ENCODE measurements around the gene HAP1.
"Not testable (repeated sequence)": the region's sequence is repeated elsewhere in the genome, so short reads cannot be mapped to it uniquely, and the experiment has no call there.

The HAP1 gene

DNA sequence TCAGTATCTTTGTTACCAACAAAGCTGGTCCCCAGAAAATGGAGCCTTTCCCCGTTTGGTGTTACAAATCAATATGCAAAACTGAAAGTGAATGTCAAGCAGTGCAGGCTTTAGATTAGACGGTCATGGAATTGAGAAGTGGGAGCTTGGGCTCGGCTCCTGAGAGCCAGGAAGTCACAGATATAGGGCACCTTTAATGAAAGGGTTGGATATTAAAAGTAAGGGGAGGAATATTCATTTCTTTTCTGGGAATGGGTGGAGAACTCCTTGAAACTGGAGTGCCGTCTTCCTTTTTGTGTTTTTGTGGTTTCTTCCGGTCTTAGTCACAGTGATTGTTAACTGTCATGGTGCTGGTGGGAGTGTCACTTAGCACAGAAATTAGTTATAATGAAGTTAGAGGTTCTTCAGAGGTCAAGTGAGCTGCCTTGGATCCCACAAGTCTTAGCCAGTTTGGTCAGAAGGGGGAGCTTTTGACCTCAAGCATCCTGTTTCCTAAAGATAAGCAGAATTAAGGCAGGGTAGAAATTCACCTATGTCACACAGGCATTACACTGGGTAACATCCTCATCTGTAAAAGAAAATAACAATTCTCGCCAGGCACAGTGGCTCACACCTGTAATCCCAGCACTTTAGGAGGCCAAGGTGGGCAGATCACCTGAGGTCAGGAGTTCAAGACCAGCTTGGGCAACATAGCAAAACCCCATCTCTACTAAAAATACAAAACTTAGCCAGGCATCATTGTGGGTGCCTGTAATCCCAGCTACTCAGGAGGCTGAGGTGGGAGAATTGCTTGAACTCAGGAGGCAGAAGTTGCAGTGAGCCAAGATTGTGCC lies 55.3 kb downstream of the HAP1 start:
- Histone ChIP-seq H3K4me2 (ENCODE audit: low read length) (no peak overlapping the region), H3K27ac (ENCODE audit: low read depth, low read length, poor library complexity, severe bottlenecking) (no peak overlapping the region), H3K9me2 (ENCODE audit: low read depth, low read length) (no peaks in the 10 kb centered on the region), H3F3A (ENCODE audit: insufficient read depth, low read length) (no peaks in the 10 kb centered on the region), H3K79me2 (ENCODE audit: insufficient read depth, low read length) (no peaks in the 10 kb centered on the region), H3K4me3 (ENCODE audit: low read depth, low read length, poor library complexity, severe bottlenecking) (no peak overlapping the region), H3K36me3 (ENCODE audit: insufficient read depth, low read length) (no peaks in the 10 kb centered on the region; the same call in 1 of the 2 replicates), H3K9ac (ENCODE audit: low read length) (no peak overlapping the region), H3K4me1 (ENCODE audit: insufficient read depth, low read length, severe bottlenecking) (no peaks in the 10 kb centered on the region), H2AFZ (ENCODE audit: low read length) (no peak overlapping the region), H3K9me3 (ENCODE audit: low read length) (peaks cover 11% of the 10 kb centered on the region; the same call in 1 of the 2 replicates), H4K20me1 (ENCODE audit: insufficient read depth, low read length) (no peaks in the 10 kb centered on the region), H3K27me3 (ENCODE audit: insufficient read depth, low read length) (peaks cover 17% of the 10 kb centered on the region; the same call in 1 of the 2 replicates)
- TF ChIP-seq, protein P1, sequence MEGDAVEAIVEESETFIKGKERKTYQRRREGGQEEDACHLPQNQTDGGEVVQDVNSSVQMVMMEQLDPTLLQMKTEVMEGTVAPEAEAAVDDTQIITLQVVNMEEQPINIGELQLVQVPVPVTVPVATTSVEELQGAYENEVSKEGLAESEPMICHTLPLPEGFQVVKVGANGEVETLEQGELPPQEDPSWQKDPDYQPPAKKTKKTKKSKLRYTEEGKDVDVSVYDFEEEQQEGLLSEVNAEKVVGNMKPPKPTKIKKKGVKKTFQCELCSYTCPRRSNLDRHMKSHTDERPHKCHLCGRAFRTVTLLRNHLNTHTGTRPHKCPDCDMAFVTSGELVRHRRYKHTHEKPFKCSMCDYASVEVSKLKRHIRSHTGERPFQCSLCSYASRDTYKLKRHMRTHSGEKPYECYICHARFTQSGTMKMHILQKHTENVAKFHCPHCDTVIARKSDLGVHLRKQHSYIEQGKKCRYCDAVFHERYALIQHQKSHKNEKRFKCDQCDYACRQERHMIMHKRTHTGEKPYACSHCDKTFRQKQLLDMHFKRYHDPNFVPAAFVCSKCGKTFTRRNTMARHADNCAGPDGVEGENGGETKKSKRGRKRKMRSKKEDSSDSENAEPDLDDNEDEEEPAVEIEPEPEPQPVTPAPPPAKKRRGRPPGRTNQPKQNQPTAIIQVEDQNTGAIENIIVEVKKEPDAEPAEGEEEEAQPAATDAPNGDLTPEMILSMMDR (IDR thresholded peaks at IDR 0.05; ENCODE audit: low read length): no peak
- TF ChIP-seq EZH2 (IDR thresholded peaks at IDR 0.05; ENCODE audit: borderline replicate concordance, low read length): no peak

GRCh38 chr17:41678411-41678906 lies 56.0 kb downstream of the HAP1 start:
- Histone ChIP-seq H3K4me3 (ENCODE audit: low read depth, low read length, poor library complexity, severe bottlenecking) (no peak overlapping the region), H3K9me2 (ENCODE audit: low read depth, low read length) (no peaks in the 10 kb centered on the region), H3K9me3 (ENCODE audit: low read length) (peaks cover 11% of the 10 kb centered on the region; the same call in 1 of the 2 replicates), H3K9ac (ENCODE audit: low read length) (no peak overlapping the region), H3K79me2 (ENCODE audit: insufficient read depth, low read length) (no peaks in the 10 kb centered on the region), H3F3A (ENCODE audit: insufficient read depth, low read length) (no peaks in the 10 kb centered on the region), H3K36me3 (ENCODE audit: insufficient read depth, low read length) (no peaks in the 10 kb centered on the region; the same call in 1 of the 2 replicates), H3K4me1 (ENCODE audit: insufficient read depth, low read length, severe bottlenecking) (no peaks in the 10 kb centered on the region), H3K27me3 (ENCODE audit: insufficient read depth, low read length) (peaks cover 17% of the 10 kb centered on the region; the same call in 1 of the 2 replicates), H2AFZ (ENCODE audit: low read length) (no peak overlapping the region), H3K4me2 (ENCODE audit: low read length) (no peak overlapping the region), H3K27ac (ENCODE audit: low read depth, low read length, poor library complexity, severe bottlenecking) (no peak overlapping the region), H4K20me1 (ENCODE audit: insufficient read depth, low read length) (no peaks in the 10 kb centered on the region)
- TF ChIP-seq EZH2 (IDR thresholded peaks at IDR 0.05; ENCODE audit: borderline replicate concordance, low read length): no peak
- TF ChIP-seq, protein P1 (IDR thresholded peaks at IDR 0.05; ENCODE audit: low read length): no peak

GRCh38 chr17:41676058-41676419 lies 58.4 kb downstream of the HAP1 start:
- Histone ChIP-seq H2AFZ (ENCODE audit: low read length) (no peak overlapping the region), H3K4me1 (ENCODE audit: insufficient read depth, low read length, severe bottlenecking) (no peaks in the 10 kb centered on the region), H3K9ac (ENCODE audit: low read length) (no peak overlapping the region), H3K27me3 (ENCODE audit: insufficient read depth, low read length) (peaks cover 17% of the 10 kb centered on the region; the same call in 1 of the 2 replicates), H3F3A (ENCODE audit: insufficient read depth, low read length) (no peaks in the 10 kb centered on the region), H3K9me3 (ENCODE audit: low read length) (peaks cover 11% of the 10 kb centered on the region; the same call in 1 of the 2 replicates), H3K27ac (ENCODE audit: low read depth, low read length, poor library complexity, severe bottlenecking) (no peak overlapping the region), H3K36me3 (ENCODE audit: insufficient read depth, low read length) (no peaks in the 10 kb centered on the region; the same call in 1 of the 2 replicates), H4K20me1 (ENCODE audit: insufficient read depth, low read length) (no peaks in the 10 kb centered on the region), H3K9me2 (ENCODE audit: low read depth, low read length) (no peaks in the 10 kb centered on the region), H3K4me2 (ENCODE audit: low read length) (no peak overlapping the region), H3K4me3 (ENCODE audit: low read depth, low read length, poor library complexity, severe bottlenecking) (no peak overlapping the region), H3K79me2 (ENCODE audit: insufficient read depth, low read length) (no peaks in the 10 kb centered on the region)
- TF ChIP-seq, protein P1 (IDR thresholded peaks at IDR 0.05; ENCODE audit: low read length): no peak
- TF ChIP-seq EZH2 (IDR thresholded peaks at IDR 0.05; ENCODE audit: borderline replicate concordance, low read length): no peak

GRCh38 chr17:41675157-41676057 lies 59.0 kb downstream of the HAP1 start:
- Histone ChIP-seq H3K27me3 (ENCODE audit: insufficient read depth, low read length) (peaks cover 17% of the 10 kb centered on the region; the same call in 1 of the 2 replicates), H3K9me3 (ENCODE audit: low read length) (peaks cover 11% of the 10 kb centered on the region; the same call in 1 of the 2 replicates)
- H3K9me2 ChIP-seq (ENCODE audit: low read depth, low read length); H4K20me1 ChIP-seq (ENCODE audit: insufficient read depth, low read length); H3K79me2 ChIP-seq (ENCODE audit: insufficient read depth, low read length); H3K36me3 ChIP-seq (ENCODE audit: insufficient read depth, low read length); H3K4me3 ChIP-seq (ENCODE audit: low read depth, low read length, poor library complexity, severe bottlenecking); H3K4me1 ChIP-seq (ENCODE audit: insufficient read depth, low read length, severe bottlenecking); H3F3A ChIP-seq (ENCODE audit: insufficient read depth, low read length); H3K27ac ChIP-seq (ENCODE audit: low read depth, low read length, poor library complexity, severe bottlenecking); H3K9ac ChIP-seq (ENCODE audit: low read length); H2AFZ ChIP-seq (ENCODE audit: low read length); H3K4me2 ChIP-seq (ENCODE audit: low read length): not testable (repeated sequence)
